Endodermal cell (in vitro differentiated cells): ENCODE results near the gene KIR3DL2. TPM values are rescaled to one million over a fixed set of nuclear protein-coding genes. Genes with fewer than 3 reads are reported as not detected.

Source experiments
- total RNA-seq, 2 donors: library from RNA; stranded (reverse); fragmentation: NEBNext Ultra II Directional in 1 of 2; extraction: Animal tissue kit (Norgen Biotek cat#: 25700) in 1 of 2; gene quantifications; 2 replicates in 1 of 2; 3 replicates in 1 of 2; pipeline ENCODE4 v1.2.1, GENCODE V29; 2021

Gene KIR3DL2
- total RNA-seq, 2 donors from 2014 or later, result not detected

Other genes starting within 250 kb of the KIR3DL2 start
- gene LILRB1, start 220.0 kb upstream of the KIR3DL2 start, total RNA-seq, result not detected
- gene LILRB4, start 187.5 kb upstream of the KIR3DL2 start, total RNA-seq, result not detected
- not detected for gene KIR3DL3, start 126.0 kb upstream of the KIR3DL2 start, total RNA-seq
- not detected for gene KIR2DL3, start 111.9 kb upstream of the KIR3DL2 start, total RNA-seq
- not detected for gene KIR2DL1, start 80.7 kb upstream of the KIR3DL2 start, total RNA-seq
- not detected for gene KIR2DL4, start 46.8 kb upstream of the KIR3DL2 start, total RNA-seq
- gene KIR3DL1, start 34.0 kb upstream of the KIR3DL2 start, total RNA-seq, result not detected
- not detected for gene KIR2DS4, start 17.8 kb upstream of the KIR3DL2 start, total RNA-seq
- gene FCAR, start 23.8 kb downstream of the KIR3DL2 start, total RNA-seq, result not detected
- 10 to 100 TPM; 24.4 to 34.5 TPM for gene NCR1, start 55.7 kb downstream of the KIR3DL2 start, total RNA-seq
- 1 to 10 TPM in 1 of 2 donors, under 1 TPM in 1; 0.93 to 1.0 TPM for gene NLRP7, start 97.1 kb downstream of the KIR3DL2 start, total RNA-seq
- 100 to 1,000 TPM in 1 of 2 donors, 10 to 100 TPM in 1; 11.4 to 130 TPM for gene NLRP2, start 115.9 kb downstream of the KIR3DL2 start, total RNA-seq
- under 1 TPM in 1 of 2 donors, not detected in 1; 0.22 TPM for gene GP6, start 187.8 kb downstream of the KIR3DL2 start, total RNA-seq
- 10 to 100 TPM; 20.6 to 39.0 TPM for gene RDH13, start 212.7 kb downstream of the KIR3DL2 start, total RNA-seq
- gene EPS8L1, start 225.4 kb downstream of the KIR3DL2 start, total RNA-seq, result 10 to 100 TPM; 29.4 to 52.8 TPM